ENCODE results near the gene CTRL.

The CTRL gene

GRCh38 chr16:67934306-67935100, 2.8 kb upstream of the CTRL start:
- ATAC-seq: peak; percentile 11
- TF ChIP-seq, protein P1, sequence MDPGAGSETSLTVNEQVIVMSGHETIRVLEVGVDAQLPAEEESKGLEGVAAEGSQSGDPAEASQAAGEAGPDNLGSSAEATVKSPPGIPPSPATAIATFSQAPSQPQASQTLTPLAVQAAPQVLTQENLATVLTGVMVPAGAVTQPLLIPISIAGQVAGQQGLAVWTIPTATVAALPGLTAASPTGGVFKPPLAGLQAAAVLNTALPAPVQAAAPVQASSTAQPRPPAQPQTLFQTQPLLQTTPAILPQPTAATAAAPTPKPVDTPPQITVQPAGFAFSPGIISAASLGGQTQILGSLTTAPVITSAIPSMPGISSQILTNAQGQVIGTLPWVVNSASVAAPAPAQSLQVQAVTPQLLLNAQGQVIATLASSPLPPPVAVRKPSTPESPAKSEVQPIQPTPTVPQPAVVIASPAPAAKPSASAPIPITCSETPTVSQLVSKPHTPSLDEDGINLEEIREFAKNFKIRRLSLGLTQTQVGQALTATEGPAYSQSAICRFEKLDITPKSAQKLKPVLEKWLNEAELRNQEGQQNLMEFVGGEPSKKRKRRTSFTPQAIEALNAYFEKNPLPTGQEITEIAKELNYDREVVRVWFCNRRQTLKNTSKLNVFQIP (CRISPR knock-in tag; IDR thresholded peaks at IDR 0.05; ENCODE audit: borderline replicate concordance, low read depth): no peak
- TF ChIP-seq CSDC2 (CRISPR knock-in tag; IDR thresholded peaks at IDR 0.05): no peak
- no peak for TF ChIP-seq GLIS3 (CRISPR knock-in tag; IDR thresholded peaks at IDR 0.05)
- no peak for TF ChIP-seq ZNF8 (CRISPR knock-in tag; IDR thresholded peaks at IDR 0.05)
- no peak for TF ChIP-seq ZFP3 (CRISPR knock-in tag; IDR thresholded peaks at IDR 0.05)
- no peak for TF ChIP-seq OSR1 (CRISPR knock-in tag; IDR thresholded peaks at IDR 0.05)
- TF ChIP-seq TSHZ2 (CRISPR knock-in tag; IDR thresholded peaks at IDR 0.05): no peak
- TF ChIP-seq TCF4 (CRISPR knock-in tag; IDR thresholded peaks at IDR 0.05; ENCODE audit: borderline replicate concordance): no peak
- TF ChIP-seq ZFP30 (CRISPR knock-in tag; IDR thresholded peaks at IDR 0.05): no peak
- no peak for TF ChIP-seq ARNTL (CRISPR knock-in tag; IDR thresholded peaks at IDR 0.05; ENCODE audit: borderline replicate concordance, low read depth)
- TF ChIP-seq PATZ1 (CRISPR knock-in tag; IDR thresholded peaks at IDR 0.05; ENCODE audit: borderline replicate concordance): no peak
- TF ChIP-seq RARB (CRISPR knock-in tag; IDR thresholded peaks at IDR 0.05): no peak
- TF ChIP-seq PPARA (CRISPR knock-in tag; IDR thresholded peaks at IDR 0.05; ENCODE audit: borderline replicate concordance): no peak
- TF ChIP-seq CREB5 (CRISPR knock-in tag; IDR thresholded peaks at IDR 0.05; ENCODE audit: low read depth): no peak
- no peak for TF ChIP-seq ZNF565 (CRISPR knock-in tag; conservative IDR thresholded peaks at IDR 0.05; ENCODE audit: low read depth)
- TF ChIP-seq ZNF70 (CRISPR knock-in tag; IDR thresholded peaks at IDR 0.05): no peak
- TF ChIP-seq ESRRG (CRISPR knock-in tag; IDR thresholded peaks at IDR 0.05): no peak
- TF ChIP-seq, protein P2, sequence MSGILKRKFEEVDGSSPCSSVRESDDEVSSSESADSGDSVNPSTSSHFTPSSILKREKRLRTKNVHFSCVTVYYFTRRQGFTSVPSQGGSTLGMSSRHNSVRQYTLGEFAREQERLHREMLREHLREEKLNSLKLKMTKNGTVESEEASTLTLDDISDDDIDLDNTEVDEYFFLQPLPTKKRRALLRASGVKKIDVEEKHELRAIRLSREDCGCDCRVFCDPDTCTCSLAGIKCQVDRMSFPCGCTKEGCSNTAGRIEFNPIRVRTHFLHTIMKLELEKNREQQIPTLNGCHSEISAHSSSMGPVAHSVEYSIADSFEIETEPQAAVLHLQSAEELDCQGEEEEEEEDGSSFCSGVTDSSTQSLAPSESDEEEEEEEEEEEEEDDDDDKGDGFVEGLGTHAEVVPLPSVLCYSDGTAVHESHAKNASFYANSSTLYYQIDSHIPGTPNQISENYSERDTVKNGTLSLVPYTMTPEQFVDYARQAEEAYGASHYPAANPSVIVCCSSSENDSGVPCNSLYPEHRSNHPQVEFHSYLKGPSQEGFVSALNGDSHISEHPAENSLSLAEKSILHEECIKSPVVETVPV (CRISPR knock-in tag; IDR thresholded peaks at IDR 0.05): no peak
- TF ChIP-seq ZC3H10 (CRISPR knock-in tag; IDR thresholded peaks at IDR 0.05): no peak

DNA sequence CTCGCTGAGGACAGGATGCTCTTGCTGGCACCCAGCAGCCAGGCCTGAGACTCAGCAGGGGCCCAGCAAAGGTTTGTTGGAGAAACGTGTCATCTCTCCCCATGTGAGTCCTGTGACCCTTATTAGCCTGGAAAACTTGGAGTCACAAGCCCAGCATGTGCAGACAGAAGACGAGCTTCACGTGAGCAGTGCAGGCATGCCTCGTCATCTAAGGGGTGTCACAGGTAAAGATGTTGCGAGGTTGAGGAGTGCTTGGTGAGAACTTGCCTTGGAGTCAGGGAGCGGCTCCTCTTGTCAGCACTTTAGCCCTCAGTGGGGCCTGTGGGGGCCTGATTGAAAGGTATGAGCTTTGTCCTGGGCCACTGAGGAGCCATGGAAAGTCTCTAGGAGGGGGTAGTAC, 2.1 kb upstream of the CTRL start:
- ATAC-seq: no peak
- TF ChIP-seq, protein P1 (CRISPR knock-in tag; IDR thresholded peaks at IDR 0.05; ENCODE audit: borderline replicate concordance, low read depth): no peak
- no peak for TF ChIP-seq TOX (CRISPR knock-in tag; IDR thresholded peaks at IDR 0.05; ENCODE audit: borderline replicate concordance)
- no peak for TF ChIP-seq ZNF8 (CRISPR knock-in tag; IDR thresholded peaks at IDR 0.05)
- TF ChIP-seq ARNTL (CRISPR knock-in tag; IDR thresholded peaks at IDR 0.05; ENCODE audit: borderline replicate concordance, low read depth): no peak
- TF ChIP-seq ZNF565 (CRISPR knock-in tag; conservative IDR thresholded peaks at IDR 0.05; ENCODE audit: low read depth): no peak
- no peak for TF ChIP-seq CREB5 (CRISPR knock-in tag; IDR thresholded peaks at IDR 0.05; ENCODE audit: low read depth)
- TF ChIP-seq TCF4 (CRISPR knock-in tag; IDR thresholded peaks at IDR 0.05; ENCODE audit: borderline replicate concordance): no peak
- no peak for TF ChIP-seq SNAI2 (CRISPR knock-in tag; IDR thresholded peaks at IDR 0.05)
- TF ChIP-seq ISL1 (CRISPR knock-in tag; IDR thresholded peaks at IDR 0.05): no peak
- no peak for TF ChIP-seq ZNF70 (CRISPR knock-in tag; IDR thresholded peaks at IDR 0.05)
- TF ChIP-seq PPARA (CRISPR knock-in tag; IDR thresholded peaks at IDR 0.05; ENCODE audit: borderline replicate concordance): no peak
- TF ChIP-seq ZFP3 (CRISPR knock-in tag; IDR thresholded peaks at IDR 0.05): no peak
- TF ChIP-seq, protein P2 (CRISPR knock-in tag; IDR thresholded peaks at IDR 0.05): no peak
- no peak for TF ChIP-seq OSR1 (CRISPR knock-in tag; IDR thresholded peaks at IDR 0.05)

Data from SK-N-SH treated with all-trans-retinoic acid at 6 μM for 48 hours (cell line).